ENCODE data around the gene BRI3.

BRI3 gene

DNA sequence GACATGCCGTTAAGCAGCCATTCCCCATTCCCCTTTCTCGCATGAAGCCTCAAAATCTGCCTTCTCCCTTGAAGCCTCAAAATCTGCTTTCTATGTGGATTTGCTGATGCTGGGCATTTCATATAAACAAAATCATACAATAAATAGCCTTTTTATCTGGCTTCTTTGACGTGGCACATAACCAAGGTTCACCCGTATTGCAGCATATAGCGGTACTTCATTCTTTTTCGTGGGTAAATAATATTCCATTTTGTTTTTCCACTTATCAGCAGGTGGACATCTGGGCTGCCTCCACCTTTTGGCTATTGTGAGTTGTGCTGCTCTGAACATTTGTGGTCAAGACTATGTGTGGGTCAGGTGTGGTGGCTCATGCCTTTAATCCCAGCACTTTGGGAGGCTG is 57.0 kb downstream of the BRI3 start:
- ChIA-PET POLR2A (no interaction called here), CTCF (interaction anchor here (0.7 kb wide), 1 partner anchor 32 kb away, joined by 3 read pairs; no protein-coding TSS in a partner anchor)
- no peak for DNase-seq (ENCODE audit: low read depth, low spot score)
- TF ChIP-seq, protein P1, sequence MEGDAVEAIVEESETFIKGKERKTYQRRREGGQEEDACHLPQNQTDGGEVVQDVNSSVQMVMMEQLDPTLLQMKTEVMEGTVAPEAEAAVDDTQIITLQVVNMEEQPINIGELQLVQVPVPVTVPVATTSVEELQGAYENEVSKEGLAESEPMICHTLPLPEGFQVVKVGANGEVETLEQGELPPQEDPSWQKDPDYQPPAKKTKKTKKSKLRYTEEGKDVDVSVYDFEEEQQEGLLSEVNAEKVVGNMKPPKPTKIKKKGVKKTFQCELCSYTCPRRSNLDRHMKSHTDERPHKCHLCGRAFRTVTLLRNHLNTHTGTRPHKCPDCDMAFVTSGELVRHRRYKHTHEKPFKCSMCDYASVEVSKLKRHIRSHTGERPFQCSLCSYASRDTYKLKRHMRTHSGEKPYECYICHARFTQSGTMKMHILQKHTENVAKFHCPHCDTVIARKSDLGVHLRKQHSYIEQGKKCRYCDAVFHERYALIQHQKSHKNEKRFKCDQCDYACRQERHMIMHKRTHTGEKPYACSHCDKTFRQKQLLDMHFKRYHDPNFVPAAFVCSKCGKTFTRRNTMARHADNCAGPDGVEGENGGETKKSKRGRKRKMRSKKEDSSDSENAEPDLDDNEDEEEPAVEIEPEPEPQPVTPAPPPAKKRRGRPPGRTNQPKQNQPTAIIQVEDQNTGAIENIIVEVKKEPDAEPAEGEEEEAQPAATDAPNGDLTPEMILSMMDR (IDR thresholded peaks at IDR 0.05; ENCODE audit: insufficient read depth, low read length, missing control alignments) = no peak
- no peak overlapping the region for H3K4me3 ChIP-seq (ENCODE audit: low read depth, low read length)

DNA sequence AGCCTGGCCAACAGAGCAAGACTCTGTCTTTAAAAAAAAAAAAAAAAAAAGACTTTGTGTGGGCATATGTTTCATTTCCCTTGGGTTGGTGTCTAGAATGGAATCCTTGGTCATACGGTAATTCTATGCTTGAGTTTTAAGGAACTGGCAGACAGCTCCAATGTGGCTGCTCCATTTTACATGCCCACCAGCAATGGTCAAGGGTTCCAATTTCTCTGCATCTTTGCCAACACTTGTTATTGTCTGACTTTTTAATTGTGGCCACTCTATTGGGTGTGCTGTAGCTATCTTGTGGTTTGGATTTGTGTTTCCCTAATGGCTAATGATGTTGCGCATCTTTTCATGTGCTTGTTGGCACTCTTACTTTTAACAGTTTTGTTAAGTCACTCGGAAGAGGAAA is 57.6 kb downstream of the BRI3 start:
- no peak for DNase-seq (ENCODE audit: low read depth, low spot score)
- TF ChIP-seq, protein P1 (IDR thresholded peaks at IDR 0.05; ENCODE audit: insufficient read depth, low read length, missing control alignments) = no peak
- ChIA-PET POLR2A (no interaction called here), CTCF (interaction anchor here (0.9 kb wide), 1 partner anchor 62 kb away, joined by 3 read pairs; the partner anchor contains the start of gene BAIAP2L1)
- H3K4me3 ChIP-seq (ENCODE audit: low read depth, low read length) = no peak overlapping the region

DNA sequence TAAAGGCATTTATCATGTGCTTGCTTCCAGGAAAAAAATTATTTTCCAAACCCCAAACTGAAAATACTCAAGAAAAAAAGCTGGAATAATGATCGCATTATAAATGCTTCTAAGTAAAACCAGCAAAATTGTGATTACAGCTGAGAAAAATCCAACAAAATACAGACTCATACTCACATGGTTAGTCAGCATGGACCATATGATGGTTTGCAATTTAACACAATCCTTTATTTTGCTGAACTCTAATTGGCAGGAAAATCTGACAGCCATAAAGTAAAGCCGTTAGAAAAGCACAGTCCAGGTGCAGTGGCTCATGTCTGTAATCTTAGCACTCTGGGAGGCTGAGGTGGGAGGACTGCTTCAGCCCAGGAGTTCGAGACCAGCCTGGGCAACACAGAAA is 59.6 kb downstream of the BRI3 start:
- ChIA-PET CTCF (interaction anchor here (0.9 to 1.3 kb wide), 3 partner anchors 30 to 77 kb away, joined by 3 read pairs; no protein-coding TSS in a partner anchor), POLR2A (interaction anchor here (0.5 to 0.7 kb wide), 3 partner anchors 12 to 526 kb away, joined by 3 to 4 read pairs (median 3); no protein-coding TSS in a partner anchor)
- DNase-seq (ENCODE audit: low read depth, low spot score) = no peak
- no peak overlapping the region for H3K4me3 ChIP-seq (ENCODE audit: low read depth, low read length)
- TF ChIP-seq, protein P1 (IDR thresholded peaks at IDR 0.05; ENCODE audit: insufficient read depth, low read length, missing control alignments) = no peak
